Vagina (tissue), 2 donors: ENCODE results near the gene SLC10A7.

Source experiments
- POLR2A ChIP-seq, 2 donors: fragments of 450-650 bp; IDR thresholded peaks; one replicate each; pipeline ENCODE4 v1.6.1; 2017; ENCODE audit warnings: antibody characterized with exemption in 2 of 2, mild to moderate bottlenecking in 2 of 2, moderate library complexity in 2 of 2
- POLR2AphosphoS5 ChIP-seq, 2 donors: sonication (generic); formaldehyde crosslinking; IDR thresholded peaks; one replicate each; pipeline ENCODE4 v1.9.0; 2017; ENCODE audit warnings: antibody characterized with exemption in 2 of 2, mild to moderate bottlenecking in 2 of 2, low read depth in 1 of 2; ENCODE audit not compliant: insufficient read depth in 1 of 2
- TF ChIP-seq, protein P1 (sequence below), 3 experiments: fragments of 450-650 bp in 2 of 3; fragments of 200-600 bp in 1 of 3; sonication (generic) in 1 of 3; IDR thresholded peaks; one replicate each; pipeline ENCODE4 v1.5.1; 2017 to 2019; ENCODE audit warnings: antibody characterized with exemption in 3 of 3, mild to moderate bottlenecking in 2 of 3, moderate library complexity in 2 of 3

DNA sequence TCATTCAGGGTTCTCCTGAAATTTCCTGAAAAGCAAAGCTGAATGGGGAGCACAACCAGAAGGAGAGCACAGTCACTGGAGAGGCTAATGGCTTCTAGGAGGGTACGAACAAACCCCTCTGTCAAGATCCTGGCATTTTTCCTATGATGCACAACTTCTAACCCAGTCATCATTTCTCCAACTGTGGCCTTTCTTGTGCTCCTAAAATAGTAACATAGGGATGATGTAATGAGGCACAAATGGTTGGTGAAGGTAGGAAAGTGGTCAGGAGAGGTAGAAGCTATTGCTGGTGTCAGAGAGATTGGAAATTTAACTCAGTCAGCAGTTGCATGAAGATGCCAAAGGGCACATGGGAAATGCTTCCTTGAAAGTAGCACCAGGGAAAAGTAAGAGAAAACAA, 52.7 kb downstream of the SLC10A7 start:
- no peak for TF ChIP-seq POLR2A (IDR thresholded peaks at IDR 0.05)
- TF ChIP-seq, protein P1, sequence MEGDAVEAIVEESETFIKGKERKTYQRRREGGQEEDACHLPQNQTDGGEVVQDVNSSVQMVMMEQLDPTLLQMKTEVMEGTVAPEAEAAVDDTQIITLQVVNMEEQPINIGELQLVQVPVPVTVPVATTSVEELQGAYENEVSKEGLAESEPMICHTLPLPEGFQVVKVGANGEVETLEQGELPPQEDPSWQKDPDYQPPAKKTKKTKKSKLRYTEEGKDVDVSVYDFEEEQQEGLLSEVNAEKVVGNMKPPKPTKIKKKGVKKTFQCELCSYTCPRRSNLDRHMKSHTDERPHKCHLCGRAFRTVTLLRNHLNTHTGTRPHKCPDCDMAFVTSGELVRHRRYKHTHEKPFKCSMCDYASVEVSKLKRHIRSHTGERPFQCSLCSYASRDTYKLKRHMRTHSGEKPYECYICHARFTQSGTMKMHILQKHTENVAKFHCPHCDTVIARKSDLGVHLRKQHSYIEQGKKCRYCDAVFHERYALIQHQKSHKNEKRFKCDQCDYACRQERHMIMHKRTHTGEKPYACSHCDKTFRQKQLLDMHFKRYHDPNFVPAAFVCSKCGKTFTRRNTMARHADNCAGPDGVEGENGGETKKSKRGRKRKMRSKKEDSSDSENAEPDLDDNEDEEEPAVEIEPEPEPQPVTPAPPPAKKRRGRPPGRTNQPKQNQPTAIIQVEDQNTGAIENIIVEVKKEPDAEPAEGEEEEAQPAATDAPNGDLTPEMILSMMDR (IDR thresholded peaks at IDR 0.05), result no peak
- no peak for TF ChIP-seq POLR2AphosphoS5 (IDR thresholded peaks at IDR 0.05; ENCODE audit: insufficient read depth in 1 of 2, low read depth in 1 of 2)
